ENCODE results near the gene TNIK.
A peak's percentile ranks its signal among the peaks of the same experiment; 100 is the strongest.

The TNIK gene

DNA sequence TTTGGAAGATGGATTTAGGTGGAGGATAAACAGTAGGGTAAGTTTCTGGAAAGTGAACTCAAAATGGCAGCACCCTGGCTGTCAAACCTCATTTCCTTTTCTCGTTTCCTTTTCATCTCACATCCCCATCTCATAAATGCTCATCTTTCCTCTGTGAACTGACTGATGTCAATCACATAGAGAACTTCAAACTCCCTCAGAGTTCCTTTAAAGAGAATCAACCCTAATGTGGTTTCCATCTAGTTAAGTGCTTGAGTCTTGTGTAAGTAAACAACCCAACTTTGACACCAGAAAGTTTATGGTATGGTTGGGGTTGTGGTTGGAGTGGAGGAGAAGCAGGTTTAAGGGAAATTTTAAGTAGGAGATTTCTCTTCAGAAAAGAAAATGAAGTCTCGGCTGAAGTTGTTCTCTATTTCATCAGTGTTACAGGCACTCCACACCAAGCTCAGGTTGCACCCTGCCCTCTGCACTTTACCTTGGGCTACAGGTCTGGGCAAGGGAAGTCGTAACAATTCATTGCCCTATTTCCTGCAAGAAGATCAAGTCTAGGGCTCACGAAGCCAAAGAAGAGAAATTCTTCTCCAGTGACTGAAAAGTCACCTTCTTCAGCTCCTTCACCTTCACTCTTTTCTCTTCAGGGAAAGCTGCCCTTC lies 34.4 kb upstream of the TNIK start:
- H3K4me3 ChIP-seq (ENCODE audit: insufficient read depth, low read depth, low read length, poor library complexity, severe bottlenecking), result no peak overlapping the region
- H3K27ac ChIP-seq (ENCODE audit: insufficient read depth, low read length, poor library complexity, severe bottlenecking), result no peak overlapping the region
- H3K4me1 ChIP-seq (ENCODE audit: control insufficient read depth, insufficient read depth, low read length, poor library complexity, severe bottlenecking), result peaks cover 5% of the 10 kb centered on the region
- no peaks in the 10 kb centered on the region for H3K27me3 ChIP-seq (replicated peaks; ENCODE audit: control insufficient read depth, insufficient read depth, low read length, poor library complexity, severe bottlenecking)
- H3K36me3 ChIP-seq (ENCODE audit: control insufficient read depth, insufficient read depth, low read length), result no peaks in the 10 kb centered on the region
- no peak for DNase-seq
- H3K9me3 ChIP-seq (ENCODE audit: control insufficient read depth, low read length), result no peaks in the 10 kb centered on the region

DNA sequence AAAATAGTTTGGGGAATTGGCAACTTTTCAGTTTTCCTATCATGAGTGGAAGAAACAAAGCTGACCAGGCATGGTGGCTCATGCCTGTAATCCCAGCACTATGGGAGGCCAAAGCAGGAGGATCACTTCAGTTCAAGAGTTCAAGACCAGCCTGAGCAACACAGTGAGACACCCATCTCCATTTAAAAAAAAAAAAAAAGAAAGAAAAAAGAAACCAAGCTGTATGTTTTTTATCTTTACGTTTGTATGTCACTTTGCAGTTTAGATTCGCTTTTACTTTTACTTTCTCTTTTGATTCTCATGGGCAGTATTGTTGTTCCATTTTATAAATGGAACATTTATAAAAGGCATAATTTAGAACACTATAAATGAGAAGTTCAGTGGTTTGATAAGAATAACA lies 31.2 kb upstream of the TNIK start:
- H3K27me3 ChIP-seq (replicated peaks; ENCODE audit: control insufficient read depth, insufficient read depth, low read length, poor library complexity, severe bottlenecking), result no peaks in the 10 kb centered on the region
- H3K36me3 ChIP-seq (ENCODE audit: control insufficient read depth, insufficient read depth, low read length), result no peaks in the 10 kb centered on the region
- peak overlapping the region; percentile 9 for H3K4me3 ChIP-seq (ENCODE audit: insufficient read depth, low read depth, low read length, poor library complexity, severe bottlenecking)
- H3K27ac ChIP-seq (ENCODE audit: insufficient read depth, low read length, poor library complexity, severe bottlenecking), result no peak overlapping the region
- peaks cover 5% of the 10 kb centered on the region for H3K4me1 ChIP-seq (ENCODE audit: control insufficient read depth, insufficient read depth, low read length, poor library complexity, severe bottlenecking)
- H3K9me3 ChIP-seq (ENCODE audit: control insufficient read depth, low read length), result no peaks in the 10 kb centered on the region
- no peak for DNase-seq

DNA sequence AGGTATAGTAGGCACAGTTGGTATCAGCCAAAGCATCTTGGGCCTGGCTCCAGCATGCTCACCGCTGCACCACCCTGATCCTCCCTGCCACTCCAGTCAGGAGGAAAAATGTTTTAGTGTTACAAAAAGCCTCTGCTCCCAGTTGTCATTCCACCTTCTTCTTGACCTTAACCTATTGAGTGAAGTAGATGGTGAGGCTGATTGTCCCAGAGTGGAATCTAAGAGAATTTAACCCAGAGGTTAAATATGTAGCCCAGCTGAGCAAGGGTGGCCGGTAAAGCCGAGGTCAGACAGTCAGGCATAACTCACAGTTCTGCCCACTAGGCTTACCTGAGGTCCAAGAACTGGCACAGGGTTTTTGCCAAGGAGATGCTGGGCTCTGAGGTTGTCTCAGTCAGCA lies 30.7 kb upstream of the TNIK start:
- Histone ChIP-seq H3K9me3 (ENCODE audit: control insufficient read depth, low read length) (no peaks in the 10 kb centered on the region), H3K27ac (ENCODE audit: insufficient read depth, low read length, poor library complexity, severe bottlenecking) (no peak overlapping the region), H3K27me3 (replicated peaks; ENCODE audit: control insufficient read depth, insufficient read depth, low read length, poor library complexity, severe bottlenecking) (no peaks in the 10 kb centered on the region), H3K4me3 (ENCODE audit: insufficient read depth, low read depth, low read length, poor library complexity, severe bottlenecking) (peak overlapping the region; percentile 9), H3K36me3 (ENCODE audit: control insufficient read depth, insufficient read depth, low read length) (no peaks in the 10 kb centered on the region), H3K4me1 (ENCODE audit: control insufficient read depth, insufficient read depth, low read length, poor library complexity, severe bottlenecking) (peaks cover 5% of the 10 kb centered on the region)
- no peak for DNase-seq

DNA sequence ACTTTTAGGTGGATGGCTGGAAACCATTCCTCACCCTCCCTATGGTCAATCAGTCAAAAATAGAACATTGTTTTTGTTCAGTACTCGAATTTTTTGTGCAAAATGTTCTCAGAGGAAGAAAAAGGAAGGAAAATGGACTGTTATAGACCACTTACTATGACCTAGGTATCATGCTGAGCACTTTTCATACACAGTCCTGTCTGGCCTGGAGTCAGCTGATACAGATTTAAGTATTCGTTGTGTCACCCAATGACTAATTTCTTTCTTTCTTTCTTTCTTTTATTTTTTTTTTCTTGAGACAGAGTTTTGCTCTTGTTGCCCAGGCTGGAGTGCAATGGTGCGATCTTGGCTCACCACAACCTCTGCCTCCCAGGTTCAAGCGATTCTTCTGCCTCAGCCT lies 29.1 kb upstream of the TNIK start:
- DNase-seq, result no peak
- Histone ChIP-seq H3K9me3 (ENCODE audit: control insufficient read depth, low read length) (no peaks in the 10 kb centered on the region), H3K4me3 (ENCODE audit: insufficient read depth, low read depth, low read length, poor library complexity, severe bottlenecking) (no peak overlapping the region), H3K27me3 (replicated peaks; ENCODE audit: control insufficient read depth, insufficient read depth, low read length, poor library complexity, severe bottlenecking) (no peaks in the 10 kb centered on the region), H3K27ac (ENCODE audit: insufficient read depth, low read length, poor library complexity, severe bottlenecking) (no peak overlapping the region), H3K36me3 (ENCODE audit: control insufficient read depth, insufficient read depth, low read length) (no peaks in the 10 kb centered on the region), H3K4me1 (ENCODE audit: control insufficient read depth, insufficient read depth, low read length, poor library complexity, severe bottlenecking) (peaks cover 5% of the 10 kb centered on the region)

DNA sequence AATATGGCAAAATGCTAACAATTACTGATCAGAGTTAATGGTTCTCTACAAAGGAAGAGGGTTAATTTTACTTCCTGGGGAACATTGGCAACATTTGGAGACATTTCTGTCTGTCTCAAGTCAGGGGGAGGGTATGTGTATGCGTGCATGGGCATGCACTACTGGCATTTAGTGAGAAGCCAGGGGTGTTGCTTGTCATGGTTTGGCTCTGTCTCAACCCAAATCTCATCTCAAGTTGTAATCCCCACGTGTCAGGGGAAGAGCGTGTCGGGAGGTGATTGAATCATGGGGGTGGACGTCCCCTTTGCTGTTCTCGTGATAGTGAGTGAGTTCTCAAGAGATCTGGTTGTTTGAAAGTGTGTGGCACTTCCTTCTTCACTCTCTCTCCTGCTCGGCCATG lies 28.3 kb upstream of the TNIK start:
- Histone ChIP-seq H3K27me3 (replicated peaks; ENCODE audit: control insufficient read depth, insufficient read depth, low read length, poor library complexity, severe bottlenecking) (no peaks in the 10 kb centered on the region), H3K27ac (ENCODE audit: insufficient read depth, low read length, poor library complexity, severe bottlenecking) (no peak overlapping the region), H3K4me3 (ENCODE audit: insufficient read depth, low read depth, low read length, poor library complexity, severe bottlenecking) (no peak overlapping the region), H3K9me3 (ENCODE audit: control insufficient read depth, low read length) (no peaks in the 10 kb centered on the region), H3K36me3 (ENCODE audit: control insufficient read depth, insufficient read depth, low read length) (no peaks in the 10 kb centered on the region), H3K4me1 (ENCODE audit: control insufficient read depth, insufficient read depth, low read length, poor library complexity, severe bottlenecking) (no peaks in the 10 kb centered on the region)
- DNase-seq, result no peak

DNA sequence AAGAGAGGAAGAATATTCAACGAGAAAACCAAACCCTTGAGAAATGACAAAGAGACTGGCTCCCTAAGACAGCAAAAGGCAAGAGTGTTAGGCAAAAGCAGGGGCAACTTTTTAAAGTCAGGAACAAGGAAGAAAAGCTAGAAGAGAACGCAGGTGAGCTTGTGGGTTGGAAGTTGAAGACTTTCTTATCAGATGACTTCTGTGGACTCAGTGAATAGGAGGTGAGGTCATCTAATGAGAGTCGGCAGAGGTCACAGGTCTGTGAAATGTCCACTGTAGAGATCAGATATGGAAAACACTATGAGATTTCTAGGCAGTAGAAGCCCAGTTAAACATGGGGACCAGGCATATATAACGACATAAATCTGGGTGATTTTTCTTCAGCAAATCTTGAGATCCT lies 27.2 kb upstream of the TNIK start:
- H3K27me3 ChIP-seq (replicated peaks; ENCODE audit: control insufficient read depth, insufficient read depth, low read length, poor library complexity, severe bottlenecking), result no peaks in the 10 kb centered on the region
- H3K9me3 ChIP-seq (ENCODE audit: control insufficient read depth, low read length), result no peaks in the 10 kb centered on the region
- no peaks in the 10 kb centered on the region for H3K36me3 ChIP-seq (ENCODE audit: control insufficient read depth, insufficient read depth, low read length)
- no peaks in the 10 kb centered on the region for H3K4me1 ChIP-seq (ENCODE audit: control insufficient read depth, insufficient read depth, low read length, poor library complexity, severe bottlenecking)
- no peak overlapping the region for H3K27ac ChIP-seq (ENCODE audit: insufficient read depth, low read length, poor library complexity, severe bottlenecking)
- no peak for DNase-seq
- H3K4me3 ChIP-seq (ENCODE audit: insufficient read depth, low read depth, low read length, poor library complexity, severe bottlenecking), result no peak overlapping the region

DNA sequence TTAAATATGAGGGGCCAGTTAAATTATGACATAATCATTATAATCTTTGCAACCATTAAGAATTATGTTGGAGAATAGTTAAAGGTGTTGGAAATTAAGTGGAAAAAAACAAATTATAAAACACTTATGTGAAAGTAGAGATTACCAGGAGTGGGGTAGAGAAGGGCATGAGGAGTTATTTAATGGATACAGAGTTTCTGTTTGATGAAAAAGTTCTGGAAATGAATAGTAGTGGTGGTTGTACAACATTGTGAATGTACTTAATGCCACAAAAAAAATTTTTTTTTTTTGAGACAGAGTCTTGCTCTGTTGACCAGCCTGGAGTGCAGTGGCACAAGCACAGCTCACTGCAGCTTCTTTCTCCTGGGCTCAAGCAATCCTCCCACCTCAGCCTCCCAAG lies 25.1 kb upstream of the TNIK start:
- H3K4me3 ChIP-seq (ENCODE audit: insufficient read depth, low read depth, low read length, poor library complexity, severe bottlenecking), result no peak overlapping the region
- H3K36me3 ChIP-seq (ENCODE audit: control insufficient read depth, insufficient read depth, low read length), result no peaks in the 10 kb centered on the region
- no peak for DNase-seq
- no peaks in the 10 kb centered on the region for H3K4me1 ChIP-seq (ENCODE audit: control insufficient read depth, insufficient read depth, low read length, poor library complexity, severe bottlenecking)
- H3K9me3 ChIP-seq (ENCODE audit: control insufficient read depth, low read length), result no peaks in the 10 kb centered on the region
- H3K27me3 ChIP-seq (replicated peaks; ENCODE audit: control insufficient read depth, insufficient read depth, low read length, poor library complexity, severe bottlenecking), result no peaks in the 10 kb centered on the region
- no peak overlapping the region for H3K27ac ChIP-seq (ENCODE audit: insufficient read depth, low read length, poor library complexity, severe bottlenecking)

DNA sequence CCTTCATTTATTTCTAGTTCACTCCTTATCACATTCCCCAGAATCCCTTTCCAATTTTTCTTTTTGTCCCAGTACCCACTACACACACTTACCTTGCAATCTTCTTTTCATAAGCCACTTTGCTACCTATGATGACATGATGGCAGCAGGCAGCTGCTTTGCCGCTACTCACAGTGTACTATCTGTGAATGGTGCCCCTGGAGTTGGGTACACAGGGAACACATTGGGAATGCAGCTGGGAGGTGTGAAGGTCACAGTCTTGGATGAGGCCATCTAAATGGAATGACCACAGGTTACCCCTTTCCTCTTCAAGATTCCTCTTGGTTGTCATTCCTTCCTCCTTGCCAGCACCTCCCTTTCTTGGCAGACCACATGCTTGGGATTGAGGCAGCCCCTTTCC lies 20.8 kb upstream of the TNIK start:
- H3K27me3 ChIP-seq (replicated peaks; ENCODE audit: control insufficient read depth, insufficient read depth, low read length, poor library complexity, severe bottlenecking), result no peaks in the 10 kb centered on the region
- DNase-seq, result no peak
- H3K9me3 ChIP-seq (ENCODE audit: control insufficient read depth, low read length), result no peaks in the 10 kb centered on the region
- no peak overlapping the region for H3K4me3 ChIP-seq (ENCODE audit: insufficient read depth, low read depth, low read length, poor library complexity, severe bottlenecking)
- no peaks in the 10 kb centered on the region for H3K4me1 ChIP-seq (ENCODE audit: control insufficient read depth, insufficient read depth, low read length, poor library complexity, severe bottlenecking)
- H3K36me3 ChIP-seq (ENCODE audit: control insufficient read depth, insufficient read depth, low read length), result no peaks in the 10 kb centered on the region
- no peak overlapping the region for H3K27ac ChIP-seq (ENCODE audit: insufficient read depth, low read length, poor library complexity, severe bottlenecking)

DNA sequence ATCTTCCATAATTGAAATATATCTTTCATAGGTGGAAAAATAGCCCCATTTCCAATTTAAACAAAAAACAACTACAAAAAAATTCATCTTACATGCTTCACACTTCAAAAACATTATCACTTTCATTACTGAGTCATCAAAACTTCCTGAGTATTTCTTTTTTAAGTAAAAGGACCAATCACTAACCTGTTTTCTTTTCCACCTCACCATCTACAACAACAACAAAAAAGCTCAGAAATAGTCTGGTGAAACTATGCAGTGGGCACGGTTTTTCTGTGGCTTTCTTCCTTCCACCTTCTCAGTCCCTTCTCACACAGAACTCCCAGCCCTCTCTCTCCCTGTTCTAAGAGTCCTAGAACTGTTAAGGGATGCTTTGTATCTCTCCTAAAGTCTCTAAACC lies 20.3 kb upstream of the TNIK start:
- no peaks in the 10 kb centered on the region for H3K4me1 ChIP-seq (ENCODE audit: control insufficient read depth, insufficient read depth, low read length, poor library complexity, severe bottlenecking)
- no peak overlapping the region for H3K27ac ChIP-seq (ENCODE audit: insufficient read depth, low read length, poor library complexity, severe bottlenecking)
- H3K4me3 ChIP-seq (ENCODE audit: insufficient read depth, low read depth, low read length, poor library complexity, severe bottlenecking), result no peak overlapping the region
- H3K36me3 ChIP-seq (ENCODE audit: control insufficient read depth, insufficient read depth, low read length), result no peaks in the 10 kb centered on the region
- H3K27me3 ChIP-seq (replicated peaks; ENCODE audit: control insufficient read depth, insufficient read depth, low read length, poor library complexity, severe bottlenecking), result no peaks in the 10 kb centered on the region
- DNase-seq, result no peak
- no peaks in the 10 kb centered on the region for H3K9me3 ChIP-seq (ENCODE audit: control insufficient read depth, low read length)

DNA sequence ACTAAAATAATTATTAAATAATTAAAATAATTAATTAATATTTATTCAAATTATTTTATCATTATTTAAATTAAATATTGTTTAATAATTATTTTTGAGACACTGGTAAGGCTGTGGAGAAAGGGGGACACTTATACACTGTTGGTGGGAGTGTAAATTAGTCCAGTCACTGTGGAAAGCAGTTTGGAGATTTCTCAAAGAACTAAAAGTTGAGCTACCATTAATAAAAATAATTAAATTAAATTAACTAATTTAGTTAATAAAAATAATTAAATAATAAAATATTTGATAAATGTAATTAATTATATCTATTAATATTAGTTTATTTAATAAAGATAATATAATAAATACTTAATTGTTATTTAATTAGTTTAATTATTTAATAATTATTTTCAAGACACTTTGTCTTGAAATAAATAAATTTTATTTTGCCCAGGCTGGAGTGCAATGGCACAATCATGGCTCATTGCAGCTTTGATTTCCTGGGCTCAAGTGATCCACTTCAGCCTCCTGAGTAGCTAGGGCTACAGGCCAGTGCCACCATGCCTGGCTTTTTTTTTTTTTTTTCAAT lies 16.4 kb upstream of the TNIK start:
- H3K27me3 ChIP-seq (replicated peaks; ENCODE audit: control insufficient read depth, insufficient read depth, low read length, poor library complexity, severe bottlenecking), result no peaks in the 10 kb centered on the region
- no peak overlapping the region for H3K27ac ChIP-seq (ENCODE audit: insufficient read depth, low read length, poor library complexity, severe bottlenecking)
- H3K4me3 ChIP-seq (ENCODE audit: insufficient read depth, low read depth, low read length, poor library complexity, severe bottlenecking), result no peak overlapping the region
- no peak for DNase-seq
- H3K4me1 ChIP-seq (ENCODE audit: control insufficient read depth, insufficient read depth, low read length, poor library complexity, severe bottlenecking), result no peaks in the 10 kb centered on the region
- no peaks in the 10 kb centered on the region for H3K9me3 ChIP-seq (ENCODE audit: control insufficient read depth, low read length)
- H3K36me3 ChIP-seq (ENCODE audit: control insufficient read depth, insufficient read depth, low read length), result no peaks in the 10 kb centered on the region

Data from effector memory CD4-positive, alpha-beta T cell (primary cell).